GM19351 (cell line): ENCODE data around the gene SMAP2.
"Not testable (repeated sequence)": the region's sequence is repeated elsewhere in the genome, so short reads cannot be mapped to it uniquely, and the experiment has no call there.

Source experiments
- ATAC-seq: cut with Tn5 transposase; IDR thresholded peaks from one replicate; pipeline ENCODE4 v1.9.1; 2021; ENCODE audit warnings: mild to moderate bottlenecking, moderate library complexity; ENCODE audit not compliant: unreplicated experiment

SMAP2 gene

GRCh38 chr1:40371707-40372258, 1.7 kb upstream of the SMAP2 start:
- ATAC-seq: no peak

GRCh38 chr1:40372658-40373322, 737 bp upstream of the SMAP2 start:
- no peak for ATAC-seq

DNA sequence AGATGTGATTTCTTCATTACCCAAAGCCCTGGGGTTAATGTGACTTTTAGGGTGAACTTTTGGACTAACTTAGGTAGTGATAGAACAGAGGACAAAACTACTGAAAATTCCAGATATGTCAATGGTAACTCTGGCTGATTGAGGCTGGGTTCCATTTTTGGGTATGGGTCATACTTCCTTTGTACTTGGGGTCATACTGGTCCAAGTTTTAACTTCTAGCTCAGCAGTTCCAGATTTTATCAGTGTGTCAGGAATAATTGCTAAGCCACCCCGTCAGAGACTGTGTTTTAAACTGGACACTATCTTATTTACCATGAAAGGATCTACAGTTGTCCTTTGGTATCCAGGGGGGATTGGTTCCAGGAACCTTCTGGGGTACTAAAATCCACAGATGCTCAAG, 4.0 kb downstream of the SMAP2 start:
- ATAC-seq: no peak

DNA sequence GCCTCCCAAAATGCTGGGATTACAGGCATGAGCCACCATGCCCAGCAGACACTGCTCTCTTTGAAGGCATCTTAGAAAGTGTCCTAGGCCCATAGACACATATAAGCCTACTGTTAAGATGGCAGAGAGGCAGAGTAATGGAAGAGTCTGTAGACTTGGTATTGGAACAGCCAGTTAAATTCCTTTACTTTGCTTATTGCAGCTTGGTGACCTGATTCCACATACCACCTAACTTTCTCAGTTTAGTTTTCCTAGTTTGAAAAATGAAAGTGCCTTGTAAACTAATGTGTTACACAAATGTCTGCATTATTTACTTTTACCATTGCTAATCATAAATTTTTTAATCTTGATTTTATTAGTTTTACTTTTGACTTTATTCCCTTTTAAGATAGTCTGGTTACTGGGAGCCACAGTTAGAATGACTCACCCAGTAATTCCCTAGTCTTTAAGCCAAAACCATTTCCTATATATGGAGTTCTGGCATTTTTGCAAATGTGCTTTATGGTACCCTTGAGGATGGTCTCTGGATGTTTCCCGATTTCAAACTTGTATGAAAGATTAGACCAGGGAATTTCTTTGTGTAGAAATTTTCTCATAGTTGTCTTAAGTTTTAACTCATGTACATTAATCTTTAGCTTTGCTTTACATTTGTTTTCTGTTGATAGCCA, 6.4 kb downstream of the SMAP2 start:
- no peak for ATAC-seq

DNA sequence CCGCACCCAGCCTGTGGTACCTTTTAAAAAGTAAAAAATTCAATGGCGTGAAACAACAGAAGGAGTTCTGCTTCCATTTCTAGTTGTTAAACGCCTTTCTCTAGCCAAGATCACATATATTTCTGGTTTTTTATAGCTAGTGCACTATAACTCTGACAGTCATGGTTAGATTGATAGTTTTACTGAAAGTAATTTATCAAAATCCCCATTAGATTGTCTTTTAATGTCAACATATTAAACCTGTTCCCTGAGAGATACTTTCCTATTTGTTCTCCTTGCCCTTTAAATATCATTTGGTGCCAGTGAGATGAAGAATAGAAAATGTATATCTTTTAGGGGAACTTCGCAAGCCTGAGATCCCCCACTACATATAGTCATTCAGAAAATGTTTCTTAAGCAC, 7.3 kb downstream of the SMAP2 start:
- no peak for ATAC-seq

DNA sequence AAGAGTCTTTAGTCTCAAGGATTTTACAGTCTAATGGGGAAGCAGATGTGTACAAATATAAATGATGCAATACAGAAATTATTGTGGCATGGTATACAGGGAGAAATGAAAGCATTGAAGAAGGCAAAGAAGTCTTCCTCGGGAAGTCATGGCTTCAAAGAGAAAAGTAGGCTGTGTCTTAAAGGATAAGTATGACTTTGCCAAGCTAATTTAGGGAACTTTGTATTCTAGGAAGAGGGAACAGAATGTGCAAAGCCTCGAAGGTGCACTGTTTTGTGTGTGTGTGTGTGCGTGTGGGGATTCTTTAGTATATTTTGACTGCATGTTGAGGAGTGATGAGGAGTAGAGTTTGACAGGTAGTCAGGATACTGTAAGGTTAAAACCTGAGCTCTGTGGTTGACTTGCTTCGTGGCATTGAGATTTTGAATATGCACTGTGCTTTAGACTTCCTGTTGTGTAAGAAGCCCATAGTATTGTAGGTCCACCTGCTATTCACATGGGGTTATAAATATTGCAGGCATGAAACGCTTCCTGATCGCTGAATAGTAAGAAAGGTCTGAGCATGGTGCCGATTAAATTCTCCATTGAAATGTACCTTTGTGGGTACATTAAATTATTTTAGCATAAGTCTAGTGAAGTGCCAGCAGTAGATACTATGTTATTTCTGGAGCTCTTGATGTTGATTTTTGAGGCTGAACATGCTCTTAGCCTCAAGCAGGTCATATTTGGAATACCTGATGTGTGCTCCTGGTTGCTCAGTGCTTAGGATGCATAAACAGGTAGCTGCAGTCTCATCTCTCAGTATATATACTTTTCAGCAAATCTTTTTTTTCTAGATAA, 8.0 kb downstream of the SMAP2 start:
- no peak for ATAC-seq

GRCh38 chr1:40382108-40382460, 8.6 kb downstream of the SMAP2 start:
- ATAC-seq: no peak

- ATAC-seq: no peak
These were observed 9.1 kb downstream of the SMAP2 start for GRCh38 chr1:40382601-40383000.

DNA sequence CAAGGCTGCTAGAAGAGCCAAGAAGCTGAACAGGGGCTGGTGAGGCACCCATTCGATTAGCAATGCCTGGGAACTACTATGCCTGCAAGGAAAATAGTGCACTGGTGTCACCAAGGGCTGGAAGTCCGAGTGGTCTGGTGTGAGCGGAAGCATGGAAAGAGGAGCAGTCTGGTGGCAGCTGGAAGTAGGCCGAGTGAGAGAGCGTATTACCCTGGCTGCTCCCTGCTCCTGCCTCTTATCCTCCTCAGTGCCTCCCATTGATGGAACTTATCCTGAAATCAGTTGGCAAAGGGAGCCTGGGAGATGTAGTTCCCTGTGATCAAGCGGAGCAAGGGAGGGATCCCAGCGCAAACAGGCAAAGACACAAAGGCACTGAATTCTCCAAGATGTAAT, 9.6 kb downstream of the SMAP2 start:
- ATAC-seq: no peak

DNA sequence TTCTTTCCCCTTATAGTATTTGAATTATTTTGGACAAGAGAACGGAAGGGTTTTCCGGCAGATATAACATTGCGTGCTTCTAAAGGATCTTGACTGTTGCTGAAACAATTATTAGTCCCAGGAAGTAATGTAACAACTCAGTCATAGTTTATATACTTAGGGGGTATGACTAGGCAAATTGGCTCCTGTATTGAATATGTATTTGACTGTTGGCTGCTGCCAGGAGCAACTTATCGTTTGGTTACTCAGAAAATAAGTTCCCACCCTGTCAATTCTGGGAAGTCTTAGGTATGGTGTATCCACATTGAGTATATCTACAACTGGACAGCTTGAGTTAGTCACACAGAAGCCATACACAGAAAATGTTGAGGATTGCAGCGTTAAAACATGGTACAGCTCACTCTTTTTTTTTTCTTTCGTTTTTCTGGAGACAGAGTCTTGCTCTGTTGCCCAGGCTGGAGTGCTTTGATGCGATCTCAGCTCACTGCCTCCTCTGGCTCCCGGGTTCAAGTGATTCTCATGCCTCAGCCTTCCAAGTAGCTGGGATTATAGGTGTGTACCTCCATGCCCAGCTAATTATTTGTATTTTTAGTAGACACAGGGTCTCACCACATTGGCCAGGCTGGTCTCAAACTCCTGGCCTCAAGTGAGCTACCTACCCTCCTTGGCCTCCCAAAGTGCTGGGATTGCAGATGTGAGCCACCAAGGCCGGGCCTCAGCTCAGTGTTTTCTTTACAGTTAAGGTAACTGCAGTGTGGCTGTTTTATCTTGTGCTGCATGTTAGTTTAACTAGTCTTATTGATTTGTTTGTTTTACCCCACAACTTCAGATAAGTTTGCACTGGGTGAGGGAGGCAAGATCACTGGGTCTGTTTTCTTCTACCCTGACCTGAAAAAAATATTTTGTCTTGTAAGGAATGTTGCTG, 10.2 kb downstream of the SMAP2 start:
- no peak for ATAC-seq

DNA sequence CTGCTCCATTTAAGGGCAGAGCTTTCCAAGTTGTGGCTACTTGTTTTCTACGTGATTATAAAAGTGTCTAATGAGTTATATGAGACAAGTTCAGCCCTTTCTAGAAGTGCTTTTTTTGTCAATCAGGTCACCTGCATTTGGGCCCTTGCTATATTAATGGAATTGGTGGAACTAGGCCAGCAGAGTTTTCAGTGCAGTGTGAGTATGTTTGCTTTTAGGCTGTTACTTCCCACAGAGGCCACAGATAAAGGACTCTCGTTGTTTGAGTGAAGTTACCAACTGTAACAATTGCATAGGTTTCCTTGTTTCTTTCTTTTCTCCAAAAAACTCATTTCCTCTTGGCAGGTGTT, 10.9 kb downstream of the SMAP2 start:
- ATAC-seq: no peak

- no peak for ATAC-seq
These were observed 11.4 kb downstream of the SMAP2 start for GRCh38 chr1:40384887-40385286.

GRCh38 chr1:40385437-40386358, 12.2 kb downstream of the SMAP2 start:
- peak; percentile 71 for ATAC-seq

DNA sequence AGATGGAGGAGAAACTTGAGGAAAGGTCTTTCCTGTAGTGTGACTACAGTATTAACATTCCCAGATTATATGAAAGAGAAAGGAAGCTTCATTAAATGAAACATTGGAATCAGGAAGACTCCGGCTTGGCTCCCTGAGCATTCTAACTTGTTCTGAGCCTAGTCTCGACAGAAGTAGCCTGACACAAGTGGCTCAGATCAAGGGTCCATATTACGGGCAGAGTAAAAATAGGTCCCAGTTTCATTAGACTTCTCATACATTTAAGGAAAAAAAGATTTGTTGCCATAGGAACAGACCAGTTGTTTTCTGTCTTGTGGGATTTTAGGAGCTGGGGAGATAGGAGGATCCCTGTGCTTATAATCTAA, 12.8 kb downstream of the SMAP2 start:
- ATAC-seq: no peak

DNA sequence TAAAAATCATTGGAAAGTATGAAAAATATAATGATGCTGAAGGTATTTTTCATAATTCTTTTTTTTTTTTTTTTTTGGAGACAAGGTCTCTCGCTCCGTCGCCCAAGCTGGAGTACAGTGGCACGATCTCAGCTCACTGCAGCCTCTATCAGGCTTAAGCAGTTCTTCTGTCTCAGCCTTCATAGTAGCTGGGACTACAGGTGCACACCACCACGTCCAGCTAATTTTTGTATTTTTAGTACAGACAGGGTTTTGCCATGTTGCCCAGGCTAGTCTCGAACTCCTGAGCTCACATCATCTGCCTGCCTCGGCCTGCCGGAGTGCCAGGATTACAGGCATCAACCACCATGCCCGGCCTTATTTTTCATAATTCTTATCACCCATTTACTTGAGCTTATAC, 13.3 kb downstream of the SMAP2 start:
- ATAC-seq: no peak

GRCh38 chr1:40387381-40388306, 14.1 kb downstream of the SMAP2 start:
- ATAC-seq: not testable (repeated sequence)

DNA sequence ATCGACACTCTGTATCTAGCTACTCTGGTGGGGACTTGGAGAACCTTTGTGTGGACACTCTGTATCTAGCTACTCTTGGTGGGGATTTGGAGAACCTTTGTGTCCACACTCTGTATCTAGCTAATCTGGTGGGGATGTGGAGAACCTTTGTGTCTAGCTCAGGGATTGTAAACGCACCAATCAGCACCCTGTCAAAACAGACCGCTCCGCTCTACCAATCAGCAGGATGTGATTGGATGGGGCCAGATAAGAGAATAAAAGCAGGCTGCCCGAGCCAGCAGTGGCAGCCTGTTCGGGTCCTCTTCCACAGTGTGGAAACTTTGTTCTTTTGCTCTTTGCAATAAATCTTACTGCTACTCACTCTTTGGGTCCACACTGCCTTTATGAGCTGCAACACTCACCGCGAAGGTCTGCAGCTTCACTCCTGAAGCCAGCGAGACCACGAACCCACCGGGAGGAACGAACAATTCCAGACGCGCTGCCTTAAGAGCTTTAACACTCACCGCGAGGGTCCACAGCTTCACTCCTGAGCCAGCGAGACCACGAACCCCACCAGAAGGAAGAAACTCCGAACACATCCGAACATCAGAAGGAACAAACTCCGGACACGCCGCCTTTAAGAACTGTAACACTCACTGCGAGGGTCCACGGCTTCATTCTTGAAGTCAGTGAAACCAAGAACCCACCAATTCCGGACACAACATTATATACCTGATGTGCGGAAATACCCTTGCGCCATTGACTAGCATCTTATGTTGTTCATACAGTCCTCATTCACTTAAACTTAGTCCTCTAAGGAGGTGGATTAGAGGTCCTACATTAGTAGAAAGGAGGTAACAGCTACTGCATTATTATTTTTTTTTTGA, 15.2 kb downstream of the SMAP2 start:
- ATAC-seq: not testable (repeated sequence)

DNA sequence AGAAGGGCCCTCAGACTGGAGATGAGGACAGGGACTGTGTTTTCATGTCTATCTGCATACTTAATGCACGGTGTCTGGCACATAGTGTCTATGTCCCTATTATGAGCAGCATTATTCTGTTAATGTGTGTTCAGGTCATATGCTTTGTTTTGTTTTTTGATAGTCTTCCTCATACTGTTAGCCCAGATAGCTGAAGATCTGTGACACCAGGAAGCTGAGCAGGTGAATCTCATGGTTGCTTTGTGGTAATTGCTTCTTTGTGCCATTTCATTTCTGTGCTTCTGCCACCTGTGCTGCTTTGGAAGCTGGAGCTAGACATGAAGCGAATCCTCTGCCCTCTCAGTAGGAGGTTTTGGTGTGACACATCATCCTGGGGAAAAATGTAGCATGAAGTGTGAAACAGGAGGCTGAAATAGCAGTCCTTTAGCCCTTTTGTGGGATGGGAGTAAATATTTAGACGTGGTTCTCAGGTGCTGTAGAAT, 15.8 kb downstream of the SMAP2 start:
- no peak for ATAC-seq
